HG03103 (cell line): ENCODE data around the gene OVCA2.

Experiments
- ATAC-seq: cut with Tn5 transposase; IDR thresholded peaks from one replicate; pipeline ENCODE4 v1.9.1; 2021; ENCODE audit warnings: low read depth; ENCODE audit not compliant: unreplicated experiment

OVCA2 gene

DNA sequence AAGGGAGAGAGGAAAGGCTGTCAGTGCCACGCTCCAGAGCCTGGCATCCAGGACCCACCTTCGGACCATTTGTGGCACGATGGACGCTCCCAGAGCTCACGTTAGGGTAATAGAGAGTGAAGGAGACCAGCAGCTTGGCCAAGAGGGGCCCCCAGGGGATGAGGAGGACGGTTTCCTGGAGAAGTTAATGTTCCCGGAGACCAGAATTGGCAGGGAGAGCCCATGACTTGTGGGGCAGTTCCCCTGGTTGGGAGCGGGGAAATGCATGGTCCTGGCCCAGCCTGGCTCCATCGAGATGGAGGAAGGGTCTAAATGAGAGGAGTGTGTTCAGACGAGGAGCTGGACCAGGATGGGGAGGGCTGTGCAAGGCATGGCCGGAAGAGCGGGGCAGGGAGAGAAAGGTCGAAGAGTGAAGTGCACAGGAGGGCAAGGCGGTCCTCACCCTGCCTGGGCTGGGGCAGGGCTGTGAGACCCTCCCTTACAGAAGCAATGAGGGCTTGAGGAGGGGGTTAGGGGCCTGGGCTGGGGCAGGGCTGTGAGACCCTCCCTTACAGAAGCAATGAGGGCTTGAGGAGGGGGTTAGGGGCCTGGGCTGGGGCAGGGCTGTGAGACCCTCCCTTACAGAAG is 10.2 kb downstream of the OVCA2 start:
- ATAC-seq = no peak

DNA sequence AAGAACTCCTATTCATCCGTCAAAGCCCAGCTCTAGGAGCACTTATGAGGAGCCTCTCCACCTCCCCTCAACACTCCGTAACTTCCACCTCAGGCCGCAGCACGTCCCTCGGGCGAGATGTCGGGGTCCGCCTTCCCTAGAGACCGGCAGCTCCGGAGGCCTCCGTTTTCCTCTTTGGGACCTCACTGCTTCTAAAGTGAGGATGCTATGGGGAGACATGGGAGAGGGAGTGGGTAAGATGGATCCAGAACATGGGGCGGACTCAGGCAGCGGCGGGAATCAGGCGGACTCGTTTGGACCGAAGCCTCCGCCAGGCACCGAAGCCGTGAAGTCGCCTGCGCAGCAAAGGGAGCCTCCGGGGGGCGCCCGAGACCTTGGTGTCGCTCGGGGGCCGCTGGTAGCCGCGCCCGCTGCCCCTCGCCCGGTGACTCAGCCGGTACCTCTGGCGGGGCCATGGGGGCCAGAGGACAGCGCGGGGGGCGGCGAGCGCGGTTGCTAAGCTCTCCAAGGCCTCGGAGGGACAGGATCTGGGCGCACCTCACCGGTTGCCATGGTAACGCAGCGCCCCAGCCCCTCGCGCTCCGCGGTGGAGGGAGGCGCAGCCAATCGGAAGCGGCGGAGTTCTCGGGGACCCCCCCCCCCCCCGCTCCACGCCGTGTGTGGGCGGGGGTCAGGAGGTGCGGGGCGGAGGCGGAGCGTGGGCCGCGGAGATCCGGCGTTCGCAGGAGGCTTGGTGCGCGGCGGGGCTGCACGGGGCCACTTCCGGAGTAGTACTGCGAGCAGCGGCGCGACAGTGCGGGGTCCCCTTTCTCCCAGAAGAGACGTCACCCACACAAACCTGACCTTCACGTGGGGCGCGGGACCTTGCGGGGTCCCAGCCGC is 11.8 kb downstream of the OVCA2 start:
- ATAC-seq = no peak

GRCh38 chr17:2054262-2054511 is 12.4 kb downstream of the OVCA2 start:
- no peak for ATAC-seq

DNA sequence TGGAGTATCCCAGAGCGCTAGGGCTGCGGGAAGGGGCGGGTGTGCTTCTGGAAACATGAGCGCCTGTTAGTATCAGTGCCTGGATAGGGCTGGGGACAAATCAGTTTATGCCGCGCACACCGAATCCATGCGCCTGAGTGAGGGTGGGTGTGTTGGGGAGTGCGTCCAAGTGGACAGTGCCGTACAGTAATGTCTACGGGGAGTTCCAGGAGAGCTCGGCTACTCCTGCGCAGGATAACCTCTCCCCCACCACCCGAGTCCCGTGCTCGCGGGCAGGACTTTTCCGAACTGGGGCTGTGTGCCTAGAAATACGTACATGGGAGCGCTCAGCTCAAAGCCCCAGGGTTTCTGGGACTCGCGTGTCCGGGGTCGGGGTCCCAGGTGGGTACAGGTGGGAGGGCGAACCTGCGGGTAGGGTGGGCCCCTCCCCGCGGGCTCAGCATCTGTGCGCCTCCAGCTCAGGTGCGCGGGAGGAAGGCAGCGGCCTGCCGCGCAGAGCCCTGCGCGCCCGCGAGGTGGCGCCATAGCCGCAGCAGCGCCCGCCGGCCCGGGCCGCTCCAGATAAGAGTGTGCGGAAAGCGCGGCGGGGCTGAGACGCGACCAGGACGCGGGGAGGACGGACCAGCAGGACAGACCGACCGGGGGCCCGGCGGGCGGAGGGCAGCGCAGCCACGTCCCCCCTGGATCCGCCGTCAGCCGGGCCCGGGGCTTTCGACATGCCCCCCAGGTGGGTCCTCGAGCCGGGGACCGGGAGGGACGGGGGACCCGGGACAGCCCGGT is 12.9 kb downstream of the OVCA2 start, which contains the start of gene HIC1:
Gene HIC1 (plus strand): TSS at position 592 of the 780 bp plus-strand sequence. CDS start 1,588 bp downstream, outside the sequence.
- no peak for ATAC-seq

DNA sequence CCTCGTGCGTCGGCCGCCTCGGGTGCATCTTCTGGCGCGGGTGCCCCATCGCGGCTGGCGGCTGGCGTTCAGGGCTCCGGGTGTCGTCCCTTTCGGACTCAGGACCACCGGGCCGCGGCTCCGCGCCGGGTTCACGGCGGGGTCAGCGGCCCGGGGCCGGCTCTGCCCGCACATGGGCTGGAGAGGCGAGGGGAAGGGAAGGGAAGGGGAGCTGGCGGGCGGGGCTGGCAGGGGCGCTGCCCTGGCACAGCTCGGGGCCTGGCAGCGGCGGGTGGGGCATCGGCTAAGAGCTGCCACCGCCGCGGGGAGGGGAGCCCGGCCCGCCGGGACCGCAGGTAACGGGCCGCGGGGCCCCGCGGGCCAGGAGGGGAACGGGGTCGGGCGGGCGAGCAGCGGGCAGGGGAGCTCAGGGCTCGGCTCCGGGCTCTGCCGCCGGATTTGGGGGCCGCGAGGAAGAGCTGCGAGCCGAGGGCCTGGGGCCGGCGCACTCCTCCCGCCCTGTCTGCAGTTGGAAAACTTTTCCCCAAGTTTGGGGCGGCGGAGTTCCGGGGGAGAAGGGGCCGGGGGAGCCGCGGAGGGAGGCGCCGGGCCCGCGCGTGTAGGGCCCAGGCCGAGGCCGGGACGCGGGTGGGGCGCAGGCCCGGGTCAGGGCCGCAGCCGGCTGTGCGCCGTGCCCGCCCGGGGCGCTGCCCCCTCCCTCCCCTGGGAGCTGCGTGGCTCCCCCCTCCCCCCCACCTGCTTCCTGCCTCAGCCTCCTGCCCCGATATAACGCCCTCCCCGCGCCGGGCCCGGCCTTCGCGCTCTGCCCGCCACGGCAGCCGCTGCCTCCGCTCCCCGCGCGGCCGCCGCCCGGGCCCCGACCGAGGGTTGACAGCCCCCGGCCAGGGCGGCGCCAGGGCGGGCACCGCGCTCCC is 13.7 kb downstream of the OVCA2 start:
- ATAC-seq = no peak

DNA sequence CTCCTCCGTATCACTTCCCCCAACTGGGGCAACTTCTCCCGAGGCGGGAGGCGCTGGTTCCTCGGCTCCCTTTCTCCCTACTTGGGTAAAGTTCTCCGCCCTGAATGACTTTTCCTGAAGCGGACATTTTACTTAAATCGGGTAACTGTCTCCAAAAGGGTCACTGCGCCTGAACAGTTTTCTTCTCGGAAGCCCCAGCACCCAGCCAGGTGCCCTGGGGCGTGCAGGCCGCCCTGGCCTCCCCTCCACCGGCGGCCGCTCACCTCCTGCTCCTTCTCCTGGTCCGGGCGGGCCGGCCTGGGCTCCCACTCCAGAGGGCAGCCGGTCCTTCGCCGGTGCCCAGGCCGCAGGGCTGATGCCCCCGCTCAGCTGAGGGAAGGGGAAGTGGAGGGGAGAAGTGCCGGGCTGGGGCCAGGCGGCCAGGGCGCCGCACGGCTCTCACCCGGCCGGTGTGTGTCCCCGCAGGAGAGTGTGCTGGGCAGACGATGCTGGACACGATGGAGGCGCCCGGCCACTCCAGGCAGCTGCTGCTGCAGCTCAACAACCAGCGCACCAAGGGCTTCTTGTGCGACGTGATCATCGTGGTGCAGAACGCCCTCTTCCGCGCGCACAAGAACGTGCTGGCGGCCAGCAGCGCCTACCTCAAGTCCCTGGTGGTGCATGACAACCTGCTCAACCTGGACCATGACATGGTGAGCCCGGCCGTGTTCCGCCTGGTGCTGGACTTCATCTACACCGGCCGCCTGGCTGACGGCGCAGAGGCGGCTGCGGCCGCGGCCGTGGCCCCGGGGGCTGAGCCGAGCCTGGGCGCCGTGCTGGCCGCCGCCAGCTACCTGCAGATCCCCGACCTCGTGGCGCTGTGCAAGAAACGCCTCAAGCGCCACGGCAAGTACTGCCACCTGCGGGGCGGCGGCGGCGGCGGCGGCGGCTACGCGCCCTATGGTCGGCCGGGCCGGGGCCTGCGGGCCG is 14.7 kb downstream of the OVCA2 start:
- no peak for ATAC-seq

GRCh38 chr17:2057175-2057759 is 15.4 kb downstream of the OVCA2 start:
- no peak for ATAC-seq

- ATAC-seq = no peak
These were observed 16.2 kb downstream of the OVCA2 start for GRCh38 chr17:2057760-2058585.

GRCh38 chr17:2058586-2059546 is 17.0 kb downstream of the OVCA2 start:
- ATAC-seq = no peak

- ATAC-seq = no peak
These were observed 17.9 kb downstream of the OVCA2 start for GRCh38 chr17:2059547-2060384.

- no peak for ATAC-seq
These were observed 18.5 kb downstream of the OVCA2 start for GRCh38 chr17:2060385-2060658.

DNA sequence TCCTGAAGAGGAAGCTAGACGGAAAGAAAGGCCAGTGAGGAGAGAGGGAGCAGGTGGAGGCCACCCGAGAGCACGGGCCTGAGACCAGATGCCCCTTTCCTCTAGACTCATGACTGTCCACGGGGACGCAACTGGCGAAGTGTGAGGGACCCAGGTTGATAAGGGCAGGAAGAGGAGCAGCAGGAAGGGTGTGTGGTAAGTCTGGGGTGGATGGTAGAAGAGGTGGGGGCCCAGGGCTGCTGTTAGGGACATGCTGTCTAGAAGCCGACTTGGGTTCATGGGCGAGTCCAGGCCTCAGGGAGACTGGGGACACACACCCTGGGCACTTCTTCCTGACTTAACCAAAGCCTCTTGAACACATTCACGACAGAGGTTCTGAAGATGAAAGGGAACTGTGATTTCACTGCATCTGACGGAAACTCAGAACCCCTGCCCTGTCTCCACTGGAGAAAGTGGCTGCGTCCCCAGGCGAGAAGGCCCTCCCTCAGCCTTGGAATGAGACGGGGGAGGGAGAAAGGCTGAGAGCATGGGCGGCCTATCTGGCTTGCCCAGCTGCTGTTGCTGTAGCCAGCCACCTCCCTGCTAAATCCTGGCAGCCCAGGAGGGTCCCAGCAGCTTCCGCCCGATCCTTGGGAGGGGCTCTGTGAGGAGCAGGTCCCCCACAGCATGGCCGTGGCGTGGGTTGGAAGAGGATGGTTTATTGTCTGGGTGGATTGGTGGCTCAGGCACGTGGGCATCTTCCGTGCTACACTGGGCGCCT is 19.0 kb downstream of the OVCA2 start:
- ATAC-seq = no peak

- no peak for ATAC-seq
These were observed 19.7 kb downstream of the OVCA2 start for GRCh38 chr17:2061441-2061958.

DNA sequence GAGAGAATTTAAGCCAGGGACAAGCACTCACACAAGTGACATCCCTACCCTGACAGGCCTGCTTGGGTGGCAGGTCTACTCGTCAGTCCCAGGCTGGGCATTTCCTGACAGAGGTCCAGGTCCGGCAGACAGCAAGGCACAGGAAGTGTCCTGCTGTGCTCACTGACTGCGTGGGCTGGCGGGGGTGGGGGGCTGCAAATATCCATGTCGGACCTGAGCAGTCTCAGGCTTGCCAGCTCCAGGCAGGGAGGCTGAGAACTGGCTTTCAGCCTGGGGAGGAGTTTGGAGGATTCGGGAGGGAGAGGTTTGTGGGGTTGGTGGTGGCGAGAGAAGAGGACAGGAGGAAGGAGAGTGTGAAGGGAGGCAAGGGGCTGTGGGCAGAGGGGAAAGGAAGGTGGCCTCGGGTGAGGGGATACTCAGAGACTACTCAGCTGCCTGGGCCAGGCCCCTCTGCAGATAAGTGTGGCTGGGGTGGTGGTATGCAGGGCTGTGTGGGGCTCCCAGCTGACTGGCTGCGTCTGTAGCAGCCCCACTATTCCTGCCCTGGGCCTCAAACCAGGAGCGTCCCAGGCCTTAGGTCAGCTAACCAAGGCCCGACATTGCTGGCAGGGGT is 20.9 kb downstream of the OVCA2 start:
- ATAC-seq = no peak
